IMR-90 (cell line): Measurements from ENCODE around the gene CGNL1. TPM values are rescaled to one million over a fixed set of nuclear protein-coding genes. Genes with fewer than 3 reads are reported as not detected.

Experiments
- ATAC-seq: fragments of 200-7000 bp; cut with Tn5 transposase; 2 replicates; pipeline ENCODE4 v1.9.1; 2020; ENCODE audit warnings: low read depth, mild to moderate bottlenecking, moderate library complexity
- BruUV-seq: library from RNA; stranded (reverse); fragments of 400-500 nt; replicated peaks from 2 replicates; lab custom pipeline; 2021; lab: Mats Ljungman, UMichigan
- CTCF ChIA-PET: fragments of 300-600 bp; formaldehyde crosslinking; extraction: SDS; loops from one replicate; lab custom pipeline; 2021; ENCODE audit warnings: antibody characterized with exemption; lab: Yijun Ruan, JAX
- POLR2A ChIA-PET: fragments of 300-600 bp; sonication (Branson Sonifier 250); formaldehyde crosslinking; loops from one replicate; lab custom pipeline; 2022; ENCODE audit warnings: antibody characterized with exemption; ENCODE audit not compliant: unreplicated experiment; lab: Charles Lee
- DNase-seq: peaks from one replicate; pipeline ENCODE4 v3.0.0; 2013
- H2AFZ ChIP-seq: replicated peaks from 2 replicates; pipeline ENCODE3; 2013; ENCODE audit warnings: low read length, mild to moderate bottlenecking; ENCODE audit not compliant: poor library complexity
- H2AK5ac ChIP-seq: 2 replicates; pipeline ENCODE4 v1.6.1; 2013; ENCODE audit warnings: low read depth, low read length, inconsistent platforms
- H2AK9ac ChIP-seq: replicated peaks from 2 replicates; pipeline ENCODE3; 2013; ENCODE audit warnings: mild to moderate bottlenecking, low read depth, low read length, moderate library complexity; ENCODE audit not compliant: poor library complexity
- H2BK120ac ChIP-seq: 2 replicates; pipeline ENCODE4 v1.6.1; 2013; ENCODE audit warnings: low read depth, low read length, inconsistent platforms
- H2BK15ac ChIP-seq: 3 replicates; pipeline ENCODE4 v1.6.1; 2013; ENCODE audit warnings: low read depth, low read length, inconsistent platforms
- H2BK20ac ChIP-seq: 2 replicates; pipeline ENCODE4 v1.6.1; 2013; ENCODE audit warnings: low read depth, mild to moderate bottlenecking, inconsistent platforms, low read length, moderate library complexity
- H2BK5ac ChIP-seq: 2 replicates; pipeline ENCODE4 v1.6.1; 2013; ENCODE audit warnings: mild to moderate bottlenecking, low read depth, low read length, inconsistent platforms; ENCODE audit not compliant: poor library complexity, severe bottlenecking
- H3K14ac ChIP-seq: replicated peaks from 2 replicates; pipeline ENCODE4 v1.6.1; 2013; ENCODE audit warnings: low read depth, low read length, inconsistent platforms
- H3K18ac ChIP-seq: 2 replicates; pipeline ENCODE4 v1.6.1; 2013; ENCODE audit warnings: low read depth, low read length, control low read depth
- H3K23ac ChIP-seq: 2 replicates; pipeline ENCODE4 v1.6.1; 2013; ENCODE audit warnings: low read depth, low read length, inconsistent platforms
- H3K27ac ChIP-seq: 2 replicates; pipeline ENCODE4 v1.5.1; 2013; ENCODE audit warnings: mild to moderate bottlenecking, control low read depth, low read length; ENCODE audit not compliant: insufficient read depth
- H3K27me3 ChIP-seq: 2 replicates; pipeline ENCODE4 v1.6.1; 2013; ENCODE audit warnings: low read length; ENCODE audit not compliant: control insufficient read depth, insufficient read depth
- H3K36me3 ChIP-seq: 2 replicates; pipeline ENCODE4 v1.6.1; 2013; ENCODE audit warnings: low read length, mixed read lengths; ENCODE audit not compliant: control insufficient read depth, insufficient read depth
- H3K4ac ChIP-seq: 2 replicates; pipeline ENCODE4 v1.6.1; 2013; ENCODE audit warnings: low read depth, low read length, inconsistent platforms
- H3K4me1 ChIP-seq: 2 replicates; pipeline ENCODE4 v1.6.1; 2013; ENCODE audit warnings: low read length, mixed read lengths; ENCODE audit not compliant: control insufficient read depth, insufficient read depth
- H3K4me2 ChIP-seq: 2 replicates; pipeline ENCODE4 v1.6.1; 2013; ENCODE audit warnings: low read depth, mild to moderate bottlenecking, control low read depth, low read length, moderate library complexity
- H3K4me3 ChIP-seq: 2 replicates; pipeline ENCODE4 v1.5.1; 2013; ENCODE audit warnings: low read depth, mild to moderate bottlenecking, control low read depth, low read length, moderate library complexity; ENCODE audit not compliant: insufficient read depth
- H3K56ac ChIP-seq: 2 replicates; pipeline ENCODE4 v1.6.1; 2013; ENCODE audit warnings: low read length, inconsistent platforms; ENCODE audit not compliant: insufficient read depth; ENCODE audit errors: extremely low read depth
- H3K79me1 ChIP-seq, 2 experiments: 2 replicates each; pipeline ENCODE4 v1.6.1; 2013; ENCODE audit warnings: low read length in 2 of 2, inconsistent platforms in 1 of 2, low read depth in 1 of 2
- H3K9ac ChIP-seq: 2 replicates; pipeline ENCODE4 v1.6.1; 2013; ENCODE audit warnings: low read depth, low read length, control low read depth
- H3K9me1 ChIP-seq: 2 replicates; pipeline ENCODE4 v1.6.1; 2013; ENCODE audit warnings: low read length, inconsistent platforms; ENCODE audit not compliant: insufficient read depth
- H3K9me3 ChIP-seq: 2 replicates; pipeline ENCODE4 v1.6.1; 2013; ENCODE audit warnings: low read length; ENCODE audit not compliant: control insufficient read depth, insufficient read depth
- H4K20me1 ChIP-seq: 2 replicates; pipeline ENCODE4 v1.6.1; 2013; ENCODE audit warnings: low read length, inconsistent platforms; ENCODE audit not compliant: insufficient read depth
- H4K5ac ChIP-seq: 2 replicates; pipeline ENCODE4 v1.6.1; 2013; ENCODE audit warnings: mild to moderate bottlenecking, low read depth, low read length, control low read depth
- H4K8ac ChIP-seq, 2 experiments: 2 replicates each; pipeline ENCODE4 v1.6.1; 2013; ENCODE audit warnings: low read depth in 2 of 2, low read length in 2 of 2, control low read depth in 1 of 2, inconsistent platforms in 1 of 2
- H4K91ac ChIP-seq: 2 replicates; pipeline ENCODE4 v1.6.1; 2013; ENCODE audit warnings: low read depth, low read length, inconsistent platforms; ENCODE audit not compliant: insufficient read depth
- BHLHE40 ChIP-seq: fragments of 150-350 bp; IDR thresholded peaks from 2 replicates; pipeline ENCODE4 v1.6.1; 2016; ENCODE audit warnings: mild to moderate bottlenecking, low read depth, low read length
- CEBPB ChIP-seq: IDR thresholded peaks from 2 replicates; pipeline ENCODE4 v1.6.1; 2012; ENCODE audit warnings: low read depth, low read length, improper control_type of control experiment
- CHD1 ChIP-seq: IDR thresholded peaks from 2 replicates; pipeline ENCODE4 v1.6.1; 2012; ENCODE audit warnings: low read depth, low read length, improper control_type of control experiment
- FOS ChIP-seq: fragments of 150-350 bp; IDR thresholded peaks from 2 replicates; pipeline ENCODE4 v1.6.1; 2016; ENCODE audit warnings: low read depth, low read length
- MAFK ChIP-seq: IDR thresholded peaks from 2 replicates; pipeline ENCODE4 v1.6.1; 2012; ENCODE audit warnings: low read depth, low read length, improper control_type of control experiment
- MAZ ChIP-seq: IDR thresholded peaks from 2 replicates; pipeline ENCODE4 v1.6.1; 2012; ENCODE audit warnings: low read depth, mild to moderate bottlenecking, low read length, improper control_type of control experiment, moderate library complexity, borderline replicate concordance
- MXI1 ChIP-seq: IDR thresholded peaks from 2 replicates; pipeline ENCODE4 v1.6.1; 2012; ENCODE audit warnings: low read depth, mild to moderate bottlenecking, low read length, moderate library complexity, borderline replicate concordance
- NFE2L2 ChIP-seq: fragments of 150-350 bp; IDR thresholded peaks from 2 replicates; pipeline ENCODE4 v1.6.1; 2016; ENCODE audit warnings: low read depth, mild to moderate bottlenecking, low read length
- POLR2A ChIP-seq: IDR thresholded peaks from 2 replicates; pipeline ENCODE4 v1.6.1; 2012; ENCODE audit warnings: mild to moderate bottlenecking, low read depth, low read length
- RAD21 ChIP-seq: IDR thresholded peaks from 2 replicates; pipeline ENCODE4 v1.6.1; 2012; ENCODE audit warnings: low read length, improper control_type of control experiment
- RCOR1 ChIP-seq: IDR thresholded peaks from 2 replicates; pipeline ENCODE4 v1.6.1; 2012; ENCODE audit warnings: mild to moderate bottlenecking, low read length, improper control_type of control experiment; ENCODE audit not compliant: insufficient replicate concordance
- RFX5 ChIP-seq: IDR thresholded peaks from 2 replicates; pipeline ENCODE4 v1.8.0; 2012; ENCODE audit warnings: low read depth, mild to moderate bottlenecking, low read length, moderate library complexity
- SMC3 ChIP-seq: fragments of 150-350 bp; IDR thresholded peaks from 2 replicates; pipeline ENCODE4 v1.6.1; 2016; ENCODE audit warnings: low read depth, mild to moderate bottlenecking, antibody characterized with exemption, low read length, moderate library complexity
- dilution Hi-C: fragments of 300-500 bp; cut with HindIII; formaldehyde crosslinking; loops from one replicate; pipeline ENCODE4 v1.14.3; 2018; ENCODE audit warnings: low sequenced_read_pairs; ENCODE audit not compliant: unreplicated experiment
- in situ Hi-C: fragments of 300-500 bp; cut with MboI; formaldehyde crosslinking; loops from 3 replicates; pipeline ENCODE4 v1.14.3; 2019; ENCODE audit warnings: low sequenced_read_pairs, inconsistent platforms, mixed read lengths
- intact Hi-C: fragments of 100-400 bp; cut with micrococcal nuclease; formaldehyde crosslinking; loops from 2 replicates; pipeline ENCODE4 v1.10.0; 2022
- polyA plus RNA-seq, 3 experiments: library from polyadenylated mRNA; depleted of rRNA; stranded (reverse); fragments of >200 nt; gene quantifications; 2 replicates each; pipeline ENCODE4 v1.2.3, GENCODE V29; 2012; ENCODE audit warnings: low replicate concordance in 1 of 3
- total RNA-seq: library from RNA; depleted of rRNA; stranded (reverse); fragments of >200 nt; gene quantifications from 2 replicates; pipeline ENCODE4 v1.2.3, GENCODE V29; 2012
- TF ChIP-seq, protein P1 (sequence below): conservative IDR thresholded peaks from 2 replicates; pipeline ENCODE4 v1.5.1; 2012; ENCODE audit warnings: mild to moderate bottlenecking, low read depth, low read length, improper control_type of control experiment
- TF ChIP-seq, protein P2 (sequence below): fragments of 150-350 bp; IDR thresholded peaks from 2 replicates; pipeline ENCODE4 v1.6.1; 2017; ENCODE audit warnings: mild to moderate bottlenecking, antibody characterized with exemption, low read length, low read depth
- TF ChIP-seq, protein P3 (sequence below): fragments of 150-350 bp; IDR thresholded peaks from 2 replicates; pipeline ENCODE4 v1.6.1; 2016; ENCODE audit warnings: low read depth, mild to moderate bottlenecking, low read length, moderate library complexity, borderline replicate concordance

Gene CGNL1
- total and polyA plus RNA-seq, 2 of the 4 experiments (the other 2 are of a cell fraction) = 0.07 to 0.18 TPM

DNA sequence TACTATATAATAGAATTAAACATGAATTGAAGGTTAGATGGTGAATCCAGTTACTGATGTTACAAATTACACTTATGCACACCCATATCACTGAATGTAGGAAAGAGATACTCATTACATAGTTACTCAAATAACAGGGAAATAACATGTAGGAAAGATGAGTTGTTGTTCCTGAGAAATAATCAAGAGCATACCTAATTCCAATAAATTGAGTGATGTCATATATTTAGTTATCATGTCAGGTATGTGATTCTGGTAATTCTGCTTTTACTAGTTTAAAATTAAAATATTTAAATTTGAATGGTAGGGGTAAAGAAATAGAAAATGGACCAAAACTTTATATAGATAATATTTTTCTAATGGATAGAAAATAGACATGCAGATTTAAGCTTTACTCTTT lies 112.8 kb downstream of the CGNL1 start:
- POLR2A ChIA-PET = no interaction called here
- no peak overlapping the region for H3K9ac ChIP-seq
- no peak overlapping the region for H2AK5ac ChIP-seq
- no peak overlapping the region for H3K4ac ChIP-seq
- H4K91ac ChIP-seq = no peak overlapping the region
- H3K9me1 ChIP-seq = peaks cover 4% of the 10 kb centered on the region; the same call in 1 of the 2 replicates
- no peaks in the 10 kb centered on the region for H3K79me1 ChIP-seq
- no peak for ATAC-seq
- H4K5ac ChIP-seq = no peak overlapping the region
- no peak overlapping the region for H2BK120ac ChIP-seq
- no peaks in the 10 kb centered on the region for H3K27me3 ChIP-seq
- H3K36me3 ChIP-seq = no peaks in the 10 kb centered on the region
- H3K18ac ChIP-seq = no peak overlapping the region
- no peak overlapping the region for H3K14ac ChIP-seq
- H2BK20ac ChIP-seq = no peak overlapping the region
- H2BK15ac ChIP-seq = no peak overlapping the region
- no peak overlapping the region for H3K56ac ChIP-seq
- H4K8ac ChIP-seq = no peak overlapping the region
- no peak overlapping the region for H2AFZ ChIP-seq
- no peak for DNase-seq
- H2BK5ac ChIP-seq = no peak overlapping the region
- H3K27ac ChIP-seq = no peak overlapping the region
- no peak overlapping the region for H3K23ac ChIP-seq
- no peak overlapping the region for H2AK9ac ChIP-seq
- CTCF ChIA-PET = no interaction called here
- intact Hi-C loops (no loop called here), in situ Hi-C loops (no loop called here), dilution Hi-C loops (no loop called here)
- no peak overlapping the region for H3K4me3 ChIP-seq
- no peak overlapping the region for H3K4me2 ChIP-seq
- H3K9me3 ChIP-seq = no peaks in the 10 kb centered on the region
- TF ChIP-seq MAFK (no peak), MAZ (no peak), BHLHE40 (no peak), CHD1 (no peak), MXI1 (no peak), RCOR1 (no peak), CEBPB (no peak), NFE2L2 (no peak), RFX5 (no peak), FOS (no peak), RAD21 (no peak), SMC3 (no peak), POLR2A (no peak)
- TF ChIP-seq, protein P1, sequence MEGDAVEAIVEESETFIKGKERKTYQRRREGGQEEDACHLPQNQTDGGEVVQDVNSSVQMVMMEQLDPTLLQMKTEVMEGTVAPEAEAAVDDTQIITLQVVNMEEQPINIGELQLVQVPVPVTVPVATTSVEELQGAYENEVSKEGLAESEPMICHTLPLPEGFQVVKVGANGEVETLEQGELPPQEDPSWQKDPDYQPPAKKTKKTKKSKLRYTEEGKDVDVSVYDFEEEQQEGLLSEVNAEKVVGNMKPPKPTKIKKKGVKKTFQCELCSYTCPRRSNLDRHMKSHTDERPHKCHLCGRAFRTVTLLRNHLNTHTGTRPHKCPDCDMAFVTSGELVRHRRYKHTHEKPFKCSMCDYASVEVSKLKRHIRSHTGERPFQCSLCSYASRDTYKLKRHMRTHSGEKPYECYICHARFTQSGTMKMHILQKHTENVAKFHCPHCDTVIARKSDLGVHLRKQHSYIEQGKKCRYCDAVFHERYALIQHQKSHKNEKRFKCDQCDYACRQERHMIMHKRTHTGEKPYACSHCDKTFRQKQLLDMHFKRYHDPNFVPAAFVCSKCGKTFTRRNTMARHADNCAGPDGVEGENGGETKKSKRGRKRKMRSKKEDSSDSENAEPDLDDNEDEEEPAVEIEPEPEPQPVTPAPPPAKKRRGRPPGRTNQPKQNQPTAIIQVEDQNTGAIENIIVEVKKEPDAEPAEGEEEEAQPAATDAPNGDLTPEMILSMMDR = no peak
- TF ChIP-seq, protein P2, sequence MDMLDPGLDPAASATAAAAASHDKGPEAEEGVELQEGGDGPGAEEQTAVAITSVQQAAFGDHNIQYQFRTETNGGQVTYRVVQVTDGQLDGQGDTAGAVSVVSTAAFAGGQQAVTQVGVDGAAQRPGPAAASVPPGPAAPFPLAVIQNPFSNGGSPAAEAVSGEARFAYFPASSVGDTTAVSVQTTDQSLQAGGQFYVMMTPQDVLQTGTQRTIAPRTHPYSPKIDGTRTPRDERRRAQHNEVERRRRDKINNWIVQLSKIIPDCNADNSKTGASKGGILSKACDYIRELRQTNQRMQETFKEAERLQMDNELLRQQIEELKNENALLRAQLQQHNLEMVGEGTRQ = no peak
- TF ChIP-seq, protein P3, sequence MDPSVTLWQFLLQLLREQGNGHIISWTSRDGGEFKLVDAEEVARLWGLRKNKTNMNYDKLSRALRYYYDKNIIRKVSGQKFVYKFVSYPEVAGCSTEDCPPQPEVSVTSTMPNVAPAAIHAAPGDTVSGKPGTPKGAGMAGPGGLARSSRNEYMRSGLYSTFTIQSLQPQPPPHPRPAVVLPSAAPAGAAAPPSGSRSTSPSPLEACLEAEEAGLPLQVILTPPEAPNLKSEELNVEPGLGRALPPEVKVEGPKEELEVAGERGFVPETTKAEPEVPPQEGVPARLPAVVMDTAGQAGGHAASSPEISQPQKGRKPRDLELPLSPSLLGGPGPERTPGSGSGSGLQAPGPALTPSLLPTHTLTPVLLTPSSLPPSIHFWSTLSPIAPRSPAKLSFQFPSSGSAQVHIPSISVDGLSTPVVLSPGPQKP = no peak
- BruUV-seq = no TSS peak
- peaks cover 8% of the 10 kb centered on the region for H3K4me1 ChIP-seq
- H4K20me1 ChIP-seq = no peaks in the 10 kb centered on the region
